Measurements from ENCODE around the gene RARG.

RARG gene

DNA sequence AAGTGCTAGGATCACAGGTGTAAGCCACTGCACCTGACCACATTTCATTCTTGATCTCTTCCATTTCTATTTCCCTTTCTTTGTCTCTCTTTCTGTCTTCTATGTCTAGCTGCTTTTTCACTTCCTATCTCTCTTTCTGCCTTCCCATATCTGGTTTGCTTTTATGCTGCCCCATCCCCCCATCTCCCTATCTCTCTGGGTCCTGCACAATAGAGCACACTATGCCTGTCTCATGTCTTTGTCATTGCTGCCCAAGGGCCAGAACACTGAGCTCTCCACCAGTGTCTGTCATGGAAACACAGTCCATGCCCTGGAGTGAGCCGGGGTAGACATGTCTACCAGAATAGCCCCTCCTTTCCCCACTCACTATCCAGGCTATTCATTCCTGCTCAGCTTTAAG, 12.3 kb upstream of the RARG start:
- no peak for DNase-seq

- DNase-seq: no peak
These were observed 9.8 kb upstream of the RARG start for GRCh38 chr12:53241623-53242412.

GRCh38 chr12:53239643-53240258, 7.7 kb upstream of the RARG start:
- DNase-seq: no peak

- no peak for DNase-seq
These were observed 4.6 kb upstream of the RARG start for GRCh38 chr12:53236443-53237111.

DNA sequence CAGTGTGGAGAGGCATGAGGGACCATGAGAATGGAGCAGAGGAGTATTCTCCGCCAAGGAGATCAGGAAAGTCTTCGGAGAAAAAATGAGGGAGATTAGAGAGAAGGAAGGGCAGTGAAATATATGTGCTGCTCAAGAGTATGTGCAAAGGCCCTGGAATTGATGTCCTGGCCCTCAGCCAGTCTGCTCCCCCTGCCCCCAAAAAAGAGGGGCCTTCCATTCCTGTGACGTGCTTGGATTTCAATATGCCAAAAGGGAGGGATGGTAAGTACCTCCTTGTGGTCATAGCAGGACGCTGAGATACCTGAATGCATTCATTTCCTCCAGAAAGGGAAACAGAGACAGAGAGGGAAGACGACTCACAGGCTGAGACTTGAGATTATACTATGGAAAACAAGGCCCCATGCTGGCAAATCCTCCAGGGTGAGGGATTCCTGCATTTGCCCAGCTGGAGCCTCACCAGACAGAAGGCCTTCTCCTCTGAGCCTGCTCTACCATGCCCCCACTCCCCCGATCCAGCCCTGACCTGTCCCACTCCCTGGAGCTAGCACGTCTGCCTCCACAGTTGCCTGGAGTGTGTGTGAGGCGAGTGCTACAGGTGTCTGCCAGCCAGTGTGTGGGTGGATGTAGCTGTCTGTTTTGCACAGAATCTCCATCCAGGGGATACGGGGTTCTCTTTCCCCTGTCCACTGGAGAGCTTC, 3.9 kb upstream of the RARG start:
- no peak for DNase-seq

DNA sequence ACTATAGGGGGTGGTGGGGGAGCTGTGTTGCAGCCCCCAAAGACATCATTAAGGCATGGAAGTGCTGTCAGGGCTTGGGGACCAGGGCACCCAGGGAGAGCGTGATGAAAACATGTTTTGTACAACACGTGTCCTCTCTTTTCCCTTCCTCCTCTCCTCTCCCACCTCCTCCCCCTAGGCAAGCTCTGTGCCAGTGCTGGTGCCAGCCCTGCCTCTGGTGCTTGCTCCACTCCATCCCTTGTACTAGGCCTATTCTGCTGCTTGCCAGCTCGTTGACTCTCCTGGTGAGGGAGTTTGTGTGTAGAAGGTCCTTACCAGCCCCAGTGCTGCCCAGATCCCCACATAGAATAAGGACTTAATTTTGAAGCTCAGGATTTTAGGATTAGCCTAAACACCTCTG, 3.2 kb upstream of the RARG start:
- peak in 1 of 14 donors; percentile 11 for DNase-seq

GRCh38 chr12:53234271-53234914, 2.4 kb upstream of the RARG start:
- DNase-seq: peak in 2 of 14 donors; percentile 23 to 25

- peak in 1 of 14 donors; percentile 25 for DNase-seq
These were observed 1.7 kb upstream of the RARG start for GRCh38 chr12:53233671-53234121.

GRCh38 chr12:53232646-53233461, 845 bp upstream of the RARG start:
- DNase-seq: peak in 8 of 14 donors; percentile 20 to 67 (median 44)

- DNase-seq: peak in 2 of 14 donors; percentile 17 to 37
These were observed 413 bp downstream of the RARG start for GRCh38 chr12:53231671-53231920.

GRCh38 chr12:53230108-53230845, 1.7 kb downstream of the RARG start:
- DNase-seq: no peak

DNA sequence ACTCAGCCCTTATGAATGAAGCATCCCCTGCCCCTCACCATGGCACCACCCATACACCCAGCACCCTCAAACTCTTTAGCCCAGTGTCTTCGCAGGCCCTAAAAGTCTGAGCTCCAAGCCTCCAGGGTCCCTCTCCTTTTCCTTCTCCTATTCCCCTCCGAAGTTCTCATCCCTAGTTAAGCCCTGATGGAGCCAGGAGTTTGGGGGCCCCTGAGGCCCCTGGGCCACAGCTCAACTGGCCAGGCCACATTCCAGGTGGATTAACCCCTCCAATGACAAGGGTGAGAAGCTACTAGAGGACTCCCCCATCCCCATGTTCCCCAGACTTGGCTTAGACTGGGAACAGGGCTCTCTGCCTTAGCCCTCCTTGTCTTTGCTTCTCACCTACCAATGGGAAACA, 2.6 kb downstream of the RARG start:
- no peak for DNase-seq

GRCh38 chr12:53227836-53228235, 4.2 kb downstream of the RARG start:
- DNase-seq: no peak

DNA sequence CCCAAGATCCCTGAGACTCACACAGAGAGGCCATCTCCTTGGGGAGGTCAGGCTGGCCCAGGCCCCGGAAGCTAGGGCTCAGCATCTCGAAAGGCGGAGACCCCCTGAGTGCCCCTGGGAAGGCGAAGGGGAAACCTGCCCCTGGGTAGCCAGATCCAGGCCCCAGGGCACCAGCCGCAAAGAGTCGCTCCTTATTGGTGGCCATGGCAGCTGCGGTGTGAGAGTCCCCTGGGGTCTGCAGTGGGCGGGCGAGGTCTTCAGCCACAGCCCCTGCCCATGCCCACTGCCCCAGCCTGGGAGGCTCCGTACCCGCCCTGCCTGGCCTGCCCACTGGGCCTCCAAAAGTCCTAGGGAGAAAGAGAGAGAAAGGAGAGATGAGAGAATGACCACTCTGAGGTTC, 4.7 kb downstream of the RARG start:
- DNase-seq: no peak

DNA sequence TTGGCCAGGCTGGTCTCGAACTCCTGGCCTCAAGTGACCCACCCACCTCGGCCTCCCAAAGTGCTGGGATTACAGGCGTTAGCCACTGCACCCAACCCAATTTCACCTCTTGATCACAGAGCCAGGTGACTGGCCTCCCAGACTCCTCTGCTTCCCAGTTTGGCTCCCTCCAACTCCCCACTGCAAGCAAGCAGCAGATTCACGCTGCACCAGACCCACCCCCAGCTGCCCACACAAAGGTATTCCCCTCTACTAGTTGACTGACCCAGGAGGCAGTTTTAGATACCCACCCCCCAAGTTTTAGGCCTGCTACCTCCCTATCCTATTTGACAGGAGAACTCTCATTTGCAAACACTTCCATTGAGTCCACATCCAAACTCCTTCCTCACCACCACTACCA, 5.2 kb downstream of the RARG start:
- DNase-seq: no peak

GRCh38 chr12:53225635-53226424, 6.2 kb downstream of the RARG start:
- peak in 1 of 14 donors; percentile 20 for DNase-seq

- DNase-seq: peak in 1 of 14 donors; percentile 29
These were observed 6.9 kb downstream of the RARG start for GRCh38 chr12:53224897-53225634.

DNA sequence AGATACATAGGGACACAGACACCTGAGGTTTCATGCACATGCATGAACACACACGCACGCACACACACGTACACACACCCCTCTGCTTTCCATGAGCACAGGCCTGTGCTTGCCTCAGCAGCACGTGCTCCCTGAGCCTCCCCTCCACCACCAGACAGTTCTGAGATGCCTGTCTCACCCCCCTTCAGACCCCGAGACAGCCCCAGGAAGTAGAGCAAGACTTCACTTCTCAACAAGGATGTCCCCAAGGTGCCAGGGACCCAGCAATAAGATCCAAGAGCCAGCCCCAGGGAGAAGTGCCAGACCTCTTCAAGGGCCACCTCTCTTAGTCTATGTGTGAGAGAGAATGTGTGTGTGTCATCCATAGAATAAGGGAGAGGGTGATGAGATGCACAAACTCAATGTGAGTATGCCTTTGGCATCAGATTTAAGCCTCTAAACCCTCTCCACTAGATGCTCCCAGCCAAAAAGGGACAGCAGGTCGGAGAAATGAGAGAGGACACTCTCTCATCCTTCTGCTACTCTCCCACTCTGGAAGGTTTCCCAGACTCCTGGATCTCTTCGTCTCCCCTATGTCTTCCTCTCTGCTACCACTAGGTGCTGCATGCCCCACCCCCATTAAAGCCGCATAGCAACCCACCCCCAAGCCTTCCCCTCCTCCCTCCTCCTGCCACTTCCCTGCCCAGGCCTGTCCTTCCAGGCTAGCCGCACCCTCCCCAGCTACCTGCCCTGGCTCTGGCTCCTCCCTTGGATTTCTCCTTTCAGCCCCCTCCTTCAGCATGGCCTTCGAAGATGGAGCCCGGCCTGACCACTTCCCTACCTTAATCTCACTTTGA, 7.7 kb downstream of the RARG start:
- peak in 1 of 14 donors; percentile 54 for DNase-seq
